SH-SY5Y (cell line): Measurements from ENCODE around the gene BAD.

ENCODE experiments used
- GATA2 ChIP-seq: IDR thresholded peaks from 2 replicates; pipeline ENCODE4 v1.6.1; 2011; ENCODE audit warnings: mild to moderate bottlenecking, low read depth, low read length
- GATA3 ChIP-seq: IDR thresholded peaks from 2 replicates; pipeline ENCODE4 v1.6.1; 2011; ENCODE audit warnings: low read depth, mild to moderate bottlenecking, low read length, moderate library complexity

GRCh38 chr11:64286801-64287159 lies 2.3 kb upstream of the BAD start:
- TF ChIP-seq GATA2 (no peak), GATA3 (no peak)
